Central memory CD8-positive, alpha-beta T cell (primary cell): ENCODE measurements around the gene SLC39A1.

ENCODE experiments used
- ATAC-seq: fragments of 150-1000 bp; cut with Tn5 transposase; replicated peaks from 2 replicates; pipeline ENCODE4 v1.10.0; 2022; ENCODE audit warnings: mild to moderate bottlenecking, moderate FRiP score, moderate number of reproducible peaks; ENCODE audit not compliant: poor library complexity, severe bottlenecking; ENCODE audit errors: extremely low read depth
- DNase-seq, 2 donors: peaks; one replicate each; pipeline ENCODE4 v3.0.0; 2021; ENCODE audit warnings: low spot score in 2 of 2
- H3K27ac Mint-ChIP-seq: one replicate; pipeline ENCODE4 v1.8.0; 2022; ENCODE audit warnings: low read depth, mild to moderate bottlenecking, moderate library complexity, mixed read lengths
- H3K27me3 Mint-ChIP-seq: one replicate; pipeline ENCODE4 v1.8.0; 2022; ENCODE audit warnings: mixed read lengths
- H3K36me3 Mint-ChIP-seq: one replicate; pipeline ENCODE4 v1.8.0; 2022; ENCODE audit warnings: mild to moderate bottlenecking, moderate library complexity, mixed read lengths; ENCODE audit not compliant: insufficient read depth
- H3K4me1 Mint-ChIP-seq: one replicate; pipeline ENCODE4 v1.8.0; 2022; ENCODE audit warnings: mixed read lengths
- H3K4me3 Mint-ChIP-seq: one replicate; pipeline ENCODE4 v1.8.0; 2022; ENCODE audit warnings: mild to moderate bottlenecking, moderate library complexity, mixed read lengths
- H3K9me3 Mint-ChIP-seq: one replicate; pipeline ENCODE4 v1.8.0; 2022; ENCODE audit warnings: mixed read lengths

SLC39A1 gene

GRCh38 chr1:153929426-153929825 lies 33.9 kb downstream of the SLC39A1 start:
- DNase-seq (no peak), ATAC-seq (no peak)
- Mint-ChIP-seq H3K4me3 (no peak overlapping the region), H3K27me3 (no peaks in the 10 kb centered on the region), H3K4me1 (peaks cover 14% of the 10 kb centered on the region), H3K27ac (no peak overlapping the region), H3K36me3 (peaks cover 18% of the 10 kb centered on the region), H3K9me3 (no peaks in the 10 kb centered on the region)

- no peaks in the 10 kb centered on the region for H3K27me3 Mint-ChIP-seq
- no peak for DNase-seq
- peaks cover 13% of the 10 kb centered on the region for H3K36me3 Mint-ChIP-seq
- H3K4me3 Mint-ChIP-seq, result no peak overlapping the region
- no peak overlapping the region for H3K27ac Mint-ChIP-seq
- no peak for ATAC-seq
- peaks cover 16% of the 10 kb centered on the region for H3K4me1 Mint-ChIP-seq
- H3K9me3 Mint-ChIP-seq, result no peaks in the 10 kb centered on the region
These were observed 34.5 kb downstream of the SLC39A1 start for GRCh38 chr1:153928791-153929341.

GRCh38 chr1:153928245-153928644 lies 35.1 kb downstream of the SLC39A1 start:
- Mint-ChIP-seq H3K9me3 (no peaks in the 10 kb centered on the region), H3K36me3 (peaks cover 13% of the 10 kb centered on the region), H3K4me1 (peaks cover 22% of the 10 kb centered on the region), H3K27ac (peak overlapping the region; percentile 70), H3K27me3 (no peaks in the 10 kb centered on the region), H3K4me3 (no peak overlapping the region)
- no peak for DNase-seq
- no peak for ATAC-seq

- DNase-seq, result no peak
- Mint-ChIP-seq H3K4me3 (no peak overlapping the region), H3K9me3 (no peaks in the 10 kb centered on the region), H3K27me3 (no peaks in the 10 kb centered on the region), H3K27ac (no peak overlapping the region), H3K4me1 (peaks cover 31% of the 10 kb centered on the region), H3K36me3 (peaks cover 20% of the 10 kb centered on the region)
- ATAC-seq, result no peak
These were observed 36.9 kb downstream of the SLC39A1 start for GRCh38 chr1:153926405-153926804.

- Mint-ChIP-seq H3K27me3 (no peaks in the 10 kb centered on the region), H3K4me1 (peaks cover 49% of the 10 kb centered on the region), H3K36me3 (peaks cover 19% of the 10 kb centered on the region), H3K9me3 (no peaks in the 10 kb centered on the region), H3K4me3 (peak within 1 kb of the TSS; percentile 80), H3K27ac (peak within 1 kb of the TSS; percentile 97)
- ATAC-seq (peak; percentile 91), DNase-seq (peak; percentile 97 to 99)
These were observed 40.1 kb downstream of the SLC39A1 start, which contains the start of gene GATAD2B for GRCh38 chr1:153922972-153923925. Gene GATAD2B (minus strand): TSS chr1:153922972. CDS start chr1:153828347, 94,625 bp downstream.

GRCh38 chr1:153922076-153922971 lies 41.0 kb downstream of the SLC39A1 start:
- Mint-ChIP-seq H3K4me1 (peaks cover 55% of the 10 kb centered on the region), H3K36me3 (peaks cover 19% of the 10 kb centered on the region), H3K27me3 (no peaks in the 10 kb centered on the region), H3K9me3 (no peaks in the 10 kb centered on the region), H3K4me3 (peak overlapping the region; percentile 80), H3K27ac (peak overlapping the region; percentile 97)
- ATAC-seq (peak; percentile 9), DNase-seq (peak in 1 of 2 donors; percentile 14)

- H3K27me3 Mint-ChIP-seq, result no peaks in the 10 kb centered on the region
- no peak for DNase-seq
These were observed 41.6 kb downstream of the SLC39A1 start for GRCh38 chr1:153921803-153922075.

GRCh38 chr1:153921080-153921802 lies 42.1 kb downstream of the SLC39A1 start:
- no peak for ATAC-seq
- Mint-ChIP-seq H3K27me3 (no peaks in the 10 kb centered on the region), H3K4me3 (peak overlapping the region; percentile 80), H3K27ac (peak overlapping the region; percentile 97), H3K36me3 (peaks cover 22% of the 10 kb centered on the region), H3K4me1 (peaks cover 58% of the 10 kb centered on the region), H3K9me3 (no peaks in the 10 kb centered on the region)
- DNase-seq, result no peak

More at GRCh38 chr1:153921803-153922075, 41.6 kb downstream of the SLC39A1 start:
- Mint-ChIP-seq H3K36me3 (peaks cover 20% of the 10 kb centered on the region), H3K9me3 (no peaks in the 10 kb centered on the region), H3K4me1 (peaks cover 55% of the 10 kb centered on the region), H3K4me3 (peak overlapping the region; percentile 80), H3K27ac (peak overlapping the region; percentile 97)
- no peak for ATAC-seq

- no peak for ATAC-seq
- Mint-ChIP-seq H3K4me1 (peaks cover 61% of the 10 kb centered on the region), H3K36me3 (peaks cover 28% of the 10 kb centered on the region), H3K27ac (peak overlapping the region; percentile 97), H3K4me3 (peak overlapping the region; percentile 80), H3K9me3 (no peaks in the 10 kb centered on the region), H3K27me3 (no peaks in the 10 kb centered on the region)
- DNase-seq, result peak in 1 of 2 donors; percentile 13
These were observed 43.2 kb downstream of the SLC39A1 start for GRCh38 chr1:153919876-153920852.

- Mint-ChIP-seq H3K9me3 (no peaks in the 10 kb centered on the region), H3K27ac (peak overlapping the region; percentile 58), H3K27me3 (no peaks in the 10 kb centered on the region), H3K4me1 (peaks cover 56% of the 10 kb centered on the region), H3K4me3 (no peak overlapping the region), H3K36me3 (peaks cover 19% of the 10 kb centered on the region)
- no peak for DNase-seq
- no peak for ATAC-seq
These were observed 47.0 kb downstream of the SLC39A1 start for GRCh38 chr1:153916297-153916696.

GRCh38 chr1:153912349-153912748 lies 51.0 kb downstream of the SLC39A1 start:
- Mint-ChIP-seq H3K9me3 (no peaks in the 10 kb centered on the region), H3K36me3 (peaks cover 19% of the 10 kb centered on the region), H3K27me3 (no peaks in the 10 kb centered on the region), H3K27ac (peak overlapping the region; percentile 61), H3K4me3 (no peak overlapping the region), H3K4me1 (peaks cover 28% of the 10 kb centered on the region)
- DNase-seq (no peak), ATAC-seq (no peak)
